Naive thymus-derived CD4-positive, alpha-beta T cell (primary cell): Measurements from ENCODE around the gene SMCHD1. TPM values are rescaled to one million over a fixed set of nuclear protein-coding genes. Genes with fewer than 3 reads are reported as not detected.
"Not testable (repeated sequence)": the region's sequence is repeated elsewhere in the genome, so short reads cannot be mapped to it uniquely, and the experiment has no call there.

Source experiments
- ATAC-seq: fragments of 150-1000 bp; cut with Tn5 transposase; 2 replicates; pipeline ENCODE4 v1.10.0; 2021; ENCODE audit warnings: mild to moderate bottlenecking, moderate library complexity
- CTCF ChIA-PET: fragments of 350-600 bp; sonication (Branson Sonifier 250); formaldehyde crosslinking; loops from one replicate; lab custom pipeline; 2021; ENCODE audit warnings: antibody characterized with exemption; lab: Charles Lee
- POLR2A ChIA-PET: fragments of 350-600 bp; sonication (Branson Sonifier 250); formaldehyde crosslinking; loops from one replicate; lab custom pipeline; 2021; ENCODE audit warnings: antibody characterized with exemption, inconsistent platforms; lab: Charles Lee
- DNase-seq, 9 donors: peaks; one replicate each; pipeline versions ENCODE4 v3.0.0 to v3.0.0-alpha.2; 2020 to 2022; ENCODE audit warnings: mixed read lengths in 1 of 9
- H3K27ac ChIP-seq: one replicate; pipeline ENCODE4 v1.7.0; 2013; ENCODE audit warnings: mild to moderate bottlenecking, low read depth, low read length, moderate library complexity
- H3K27me3 ChIP-seq, 2 donors: one replicate each; pipeline ENCODE4 v1.7.0; 2013; ENCODE audit warnings: low read length in 2 of 2, mild to moderate bottlenecking in 2 of 2, moderate library complexity in 2 of 2; ENCODE audit not compliant: control insufficient read depth in 2 of 2, insufficient read depth in 2 of 2
- H3K36me3 ChIP-seq, 3 experiments: 1 replicate in 2 of 3; 2 replicates in 1 of 3; pipeline ENCODE4 v1.7.0; 2013; ENCODE audit warnings: low read length in 3 of 3, mild to moderate bottlenecking in 3 of 3, moderate library complexity in 1 of 3; ENCODE audit not compliant: insufficient read depth in 3 of 3, control insufficient read depth in 2 of 3
- H3K4me1 ChIP-seq, 2 donors: one replicate each; pipeline ENCODE4 v1.7.0; 2013; ENCODE audit warnings: low read length in 2 of 2, mild to moderate bottlenecking in 2 of 2, moderate library complexity in 1 of 2; ENCODE audit not compliant: control insufficient read depth in 2 of 2, insufficient read depth in 2 of 2
- H3K4me3 ChIP-seq: 2 replicates; pipeline ENCODE4 v1.7.0; 2013; ENCODE audit warnings: mild to moderate bottlenecking, low read length
- H3K9me3 ChIP-seq, 3 experiments: 1 replicate in 2 of 3; 2 replicates in 1 of 3; pipeline ENCODE4 v1.7.0; 2013; ENCODE audit warnings: low read length in 3 of 3; ENCODE audit not compliant: control insufficient read depth in 2 of 3
- H3K27ac Mint-ChIP-seq, 9 donors: one replicate each; pipeline ENCODE4 v1.8.0; 2020 to 2022; ENCODE audit warnings: mixed read lengths in 9 of 9, mild to moderate bottlenecking in 8 of 9, moderate library complexity in 5 of 9, inconsistent platforms in 2 of 9
- H3K27me3 Mint-ChIP-seq, 5 donors: one replicate each; pipeline ENCODE4 v1.8.0; 2021 to 2022; ENCODE audit warnings: mixed read lengths in 5 of 5, mild to moderate bottlenecking in 1 of 5
- H3K36me3 Mint-ChIP-seq, 5 donors: one replicate each; pipeline ENCODE4 v1.8.0; 2020 to 2022; ENCODE audit warnings: mixed read lengths in 5 of 5, mild to moderate bottlenecking in 3 of 5, inconsistent platforms in 1 of 5
- H3K4me1 Mint-ChIP-seq, 7 donors: one replicate each; pipeline ENCODE4 v1.8.0; 2020 to 2022; ENCODE audit warnings: mixed read lengths in 7 of 7, mild to moderate bottlenecking in 3 of 7, inconsistent platforms in 1 of 7
- H3K4me3 Mint-ChIP-seq, 10 donors: one replicate each; pipeline ENCODE4 v1.8.0; 2020 to 2022; ENCODE audit warnings: mild to moderate bottlenecking in 10 of 10, mixed read lengths in 10 of 10, moderate library complexity in 6 of 10, inconsistent platforms in 2 of 10
- H3K9me3 Mint-ChIP-seq, 11 donors: one replicate each; pipeline ENCODE4 v1.8.0; 2020 to 2022; ENCODE audit warnings: mixed read lengths in 11 of 11, mild to moderate bottlenecking in 4 of 11, inconsistent platforms in 1 of 11, moderate library complexity in 1 of 11
- intact Hi-C, 2 donors: fragments of 100-400 bp; cut with micrococcal nuclease; formaldehyde crosslinking; loops; one replicate each; pipeline ENCODE4 v1.15.1; 2023
- polyA plus RNA-seq, 2 donors: library from polyadenylated mRNA; unstranded; fragments of 300-500 nt; fragmentation: Illumina TruSeq; gene quantifications; one replicate each; pipeline ENCODE4 v1.2.3, GENCODE V29; 2021
- total RNA-seq, 6 experiments: library from RNA in 5 of 6; stranded (reverse) in 5 of 6; gene quantifications; 1 replicate in 5 of 6; 2 replicates in 1 of 6; pipeline ENCODE4 v1.2.3 and lab custom pipeline; 2021 to 2026

Gene SMCHD1
- total and polyA plus RNA-seq, 7 experiments from 2014 or later = 41.4 to 305 (median 234) TPM

- POLR2A ChIA-PET = not testable (repeated sequence)
These were observed 154.2 kb downstream of the SMCHD1 start for GRCh38 chr18:2809666-2810183.

GRCh38 chr18:2811416-2811815 is 155.9 kb downstream of the SMCHD1 start:
- peaks cover 8 to 48% (median 21%) of the 10 kb centered on the region in 5 donors for H3K36me3 Mint-ChIP-seq
- peaks cover 17 to 74% (median 43%) of the 10 kb centered on the region in 11 donors for H3K9me3 Mint-ChIP-seq
- H3K4me1 ChIP-seq = no peaks in the 10 kb centered on the region
- H3K9me3 ChIP-seq = peaks cover 0 to 13% (median 0%) of the 10 kb centered on the region in 3 experiments
- peaks cover 0 to 4% (median 0%) of the 10 kb centered on the region in 5 donors for H3K27me3 Mint-ChIP-seq
- intact Hi-C loops = no loop called here
- ATAC-seq = no peak
- CTCF ChIA-PET = no interaction called here
- H3K4me1 Mint-ChIP-seq = no peaks in the 10 kb centered on the region
- no peak overlapping the region for H3K27ac ChIP-seq
- POLR2A ChIA-PET = no interaction called here
- no peaks in the 10 kb centered on the region for H3K27me3 ChIP-seq
- no peak overlapping the region for H3K4me3 ChIP-seq
- H3K36me3 ChIP-seq = no peaks in the 10 kb centered on the region
- DNase-seq = no peak
- H3K27ac Mint-ChIP-seq = no peak overlapping the region
- H3K4me3 Mint-ChIP-seq = no peak overlapping the region

More at GRCh38 chr18:2809666-2810183, 154.2 kb downstream of the SMCHD1 start:
- H3K27me3 ChIP-seq, H3K4me3 ChIP-seq, H3K4me1 ChIP-seq, H3K36me3 ChIP-seq, ATAC-seq, H3K4me3 Mint-ChIP-seq, H3K27ac ChIP-seq, H3K9me3 ChIP-seq, H3K27me3 Mint-ChIP-seq, H3K4me1 Mint-ChIP-seq, H3K27ac Mint-ChIP-seq, DNase-seq, CTCF ChIA-PET: not testable (repeated sequence)
- Mint-ChIP-seq H3K36me3 (peaks cover 8 to 43% (median 19%) of the 10 kb centered on the region in 5 donors), H3K9me3 (peaks cover 15 to 65% (median 36%) of the 10 kb centered on the region in 11 donors)
- intact Hi-C loops = loop anchor here in 1 of 2 donors (5.0 kb wide), 1 partner anchor 38 kb away; the partner anchor contains the start of gene EMILIN2

DNA sequence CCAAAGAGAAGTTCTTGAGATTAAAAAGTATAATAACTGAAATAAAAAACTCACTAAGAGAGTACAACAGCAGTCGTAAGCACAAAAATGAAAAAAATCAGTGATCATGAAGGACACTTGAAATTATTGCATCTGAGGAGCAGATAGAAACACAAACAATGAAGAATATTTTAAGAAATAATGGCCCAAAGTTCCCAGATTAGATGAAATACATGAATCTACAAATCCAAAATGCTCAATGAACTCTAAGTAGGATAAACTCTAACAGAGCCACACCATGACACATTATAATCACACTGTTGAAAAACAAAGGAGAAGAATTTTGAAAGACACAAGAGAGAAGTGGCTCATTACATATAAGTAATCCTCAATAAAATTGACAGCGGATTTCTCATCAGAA is 159.4 kb downstream of the SMCHD1 start:
- Histone ChIP-seq H3K9me3 (peaks cover 0 to 13% (median 0%) of the 10 kb centered on the region in 3 experiments), H3K4me3 (no peak overlapping the region), H3K4me1 (no peaks in the 10 kb centered on the region), H3K36me3 (no peaks in the 10 kb centered on the region), H3K27me3 (no peaks in the 10 kb centered on the region), H3K27ac (no peak overlapping the region)
- Mint-ChIP-seq H3K4me3 (no peak overlapping the region), H3K27ac (no peak overlapping the region), H3K36me3 (peaks cover 7 to 44% (median 16%) of the 10 kb centered on the region in 5 donors), H3K27me3 (peaks cover 0 to 21% (median 0%) of the 10 kb centered on the region in 5 donors), H3K9me3 (peaks cover 18 to 78% (median 37%) of the 10 kb centered on the region in 11 donors), H3K4me1 (no peaks in the 10 kb centered on the region)
- POLR2A ChIA-PET = no interaction called here
- CTCF ChIA-PET = no interaction called here
- intact Hi-C loops = no loop called here
- ATAC-seq (no peak), DNase-seq (no peak)

DNA sequence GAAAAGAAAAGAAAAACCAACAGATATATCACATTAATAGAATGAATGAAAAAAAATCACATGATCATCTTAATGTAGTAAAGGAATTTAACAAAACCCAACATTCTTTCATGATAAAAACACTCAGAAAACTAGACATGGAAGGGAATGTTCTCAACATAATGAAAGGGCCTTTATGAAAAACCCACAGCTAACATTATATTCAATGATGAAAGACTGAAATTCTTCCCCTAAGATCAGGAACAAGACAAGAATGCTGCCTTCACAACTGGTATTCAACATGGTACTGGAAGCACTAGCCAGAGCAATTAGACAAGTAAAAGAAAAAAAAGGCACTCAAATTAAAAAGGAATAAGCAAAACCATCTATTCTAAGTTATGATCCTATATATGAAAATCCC is 162.8 kb downstream of the SMCHD1 start:
- no peaks in the 10 kb centered on the region for H3K4me1 ChIP-seq
- no peaks in the 10 kb centered on the region for H3K27me3 ChIP-seq
- intact Hi-C loops = no loop called here
- CTCF ChIA-PET = interaction anchor here (0.7 kb wide), 1 partner anchor 86 kb away, joined by 4 read pairs; no protein-coding TSS in a partner anchor
- ATAC-seq (no peak), DNase-seq (no peak)
- no peak overlapping the region for H3K4me3 ChIP-seq
- Mint-ChIP-seq H3K27me3 (peaks cover 0 to 22% (median 0%) of the 10 kb centered on the region in 5 donors), H3K4me3 (no peak overlapping the region), H3K9me3 (peaks cover 7 to 46% (median 19%) of the 10 kb centered on the region in 11 donors), H3K27ac (peak overlapping the region in 1 of 9 donors; percentile 23), H3K4me1 (no peaks in the 10 kb centered on the region), H3K36me3 (peaks cover 0 to 16% (median 5%) of the 10 kb centered on the region in 5 donors)
- H3K27ac ChIP-seq = no peak overlapping the region
- H3K9me3 ChIP-seq = peaks cover 0 to 5% (median 0%) of the 10 kb centered on the region in 3 experiments
- POLR2A ChIA-PET = interaction anchor here (0.6 kb wide), 1 partner anchor 10 kb away, joined by 3 read pairs; no protein-coding TSS in a partner anchor
- H3K36me3 ChIP-seq = no peaks in the 10 kb centered on the region

GRCh38 chr18:2821695-2822094 is 166.2 kb downstream of the SMCHD1 start:
- Histone ChIP-seq H3K36me3 (no peaks in the 10 kb centered on the region), H3K27ac (no peak overlapping the region), H3K27me3 (no peaks in the 10 kb centered on the region), H3K4me1 (no peaks in the 10 kb centered on the region), H3K4me3 (no peak overlapping the region), H3K9me3 (no peaks in the 10 kb centered on the region)
- peaks cover 0 to 22% (median 0%) of the 10 kb centered on the region in 5 donors for H3K27me3 Mint-ChIP-seq
- peaks cover 0 to 23% (median 7%) of the 10 kb centered on the region in 11 donors for H3K9me3 Mint-ChIP-seq
- ChIA-PET CTCF (no interaction called here), POLR2A (interaction anchor here (0.8 kb wide), 1 partner anchor 265 kb away, joined by 4 read pairs; no protein-coding TSS in a partner anchor)
- intact Hi-C loops = no loop called here
- DNase-seq = no peak
- H3K36me3 Mint-ChIP-seq = peaks cover 0 to 4% (median 0%) of the 10 kb centered on the region in 5 donors
- no peak for ATAC-seq
- H3K27ac Mint-ChIP-seq = no peak overlapping the region
- H3K4me1 Mint-ChIP-seq = no peaks in the 10 kb centered on the region
- H3K4me3 Mint-ChIP-seq = no peak overlapping the region

- no peak for DNase-seq
- POLR2A ChIA-PET = interaction anchor here (0.7 to 0.8 kb wide), 2 partner anchors 30 to 265 kb away, joined by 3 to 4 read pairs; no protein-coding TSS in a partner anchor
- ATAC-seq = no peak
- Mint-ChIP-seq H3K27ac (no peak overlapping the region), H3K36me3 (peaks cover 0 to 4% (median 0%) of the 10 kb centered on the region in 5 donors), H3K4me1 (no peaks in the 10 kb centered on the region), H3K27me3 (peaks cover 0 to 21% (median 0%) of the 10 kb centered on the region in 5 donors), H3K4me3 (no peak overlapping the region), H3K9me3 (peaks cover 0 to 17% (median 7%) of the 10 kb centered on the region in 11 donors)
- Histone ChIP-seq H3K36me3 (no peaks in the 10 kb centered on the region), H3K27me3 (no peaks in the 10 kb centered on the region), H3K9me3 (no peaks in the 10 kb centered on the region), H3K27ac (no peak overlapping the region), H3K4me1 (no peaks in the 10 kb centered on the region), H3K4me3 (no peak overlapping the region)
- CTCF ChIA-PET = no interaction called here
- intact Hi-C loops = no loop called here
These were observed 166.8 kb downstream of the SMCHD1 start for GRCh38 chr18:2822213-2822921.
